ENCODE measurements around the gene RPS6KB2. TPM values are rescaled to one million over a fixed set of nuclear protein-coding genes. Genes with fewer than 3 reads are reported as not detected.

Gene RPS6KB2
- total and polyA plus RNA-seq, 2 experiments from 2014 or later, result 65.0 to 105 TPM

DNA sequence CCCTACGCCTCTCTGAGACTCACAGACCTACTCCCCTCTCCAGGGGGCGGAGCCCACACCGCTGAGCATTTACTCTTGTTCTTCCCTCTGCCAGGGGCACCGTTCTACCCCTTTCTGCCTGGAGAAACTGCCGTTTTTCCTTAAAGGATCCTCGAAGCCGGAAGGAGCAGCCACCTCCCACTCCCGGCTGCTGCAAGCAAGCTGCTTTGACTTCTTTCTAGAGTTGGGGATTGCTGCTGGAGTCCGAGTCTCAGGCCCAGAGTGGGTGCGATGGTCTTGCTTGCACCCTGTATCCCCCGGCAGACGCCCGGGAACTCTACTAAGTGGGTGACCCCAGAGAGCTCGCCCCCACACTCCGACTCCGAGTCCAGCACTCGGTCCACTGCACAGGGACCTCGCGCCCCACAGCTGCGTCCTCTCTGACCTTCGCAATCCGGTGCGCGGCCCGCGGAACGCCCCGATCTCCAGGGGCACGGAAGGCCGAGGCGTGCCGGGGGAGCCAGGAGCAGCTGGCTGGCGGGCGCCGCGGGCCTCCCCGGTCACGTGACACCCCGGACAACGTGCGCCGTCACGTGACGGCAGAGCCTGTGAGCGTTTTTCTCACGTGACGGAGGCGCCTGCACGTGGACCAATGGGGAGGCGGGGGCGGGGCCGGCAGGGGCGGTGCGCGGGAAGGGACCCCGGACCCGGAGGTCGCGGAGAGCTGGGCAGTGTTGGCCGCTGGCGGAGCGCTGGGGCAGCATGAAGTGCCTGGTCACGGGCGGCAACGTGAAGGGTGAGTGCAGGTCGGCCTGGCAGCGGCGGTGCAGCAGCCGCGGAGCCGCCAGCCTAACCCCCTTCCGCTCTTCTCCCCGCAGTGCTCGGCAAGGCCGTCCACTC, 36.8 kb upstream of the RPS6KB2 start, which contains the start of gene RAD9A:
Gene RAD9A (plus strand): TSS at position 683 of the 879 bp plus-strand sequence. CDS start 59 bp downstream, at position 742.
- Histone ChIP-seq H3K4me2 (peak within 1 kb of the TSS; percentile 95), H3K36me3 (replicated peaks; ENCODE audit: insufficient read depth, low read depth) (no peaks in the 10 kb centered on the region), H3K9me2 (replicated peaks; ENCODE audit: insufficient read depth) (no peaks in the 10 kb centered on the region), H3K79me2 (peaks cover 21% of the 10 kb centered on the region), H4K20me1 (ENCODE audit: insufficient read depth, poor library complexity, severe bottlenecking) (no peaks in the 10 kb centered on the region), H3K4me1 (ENCODE audit: insufficient read depth) (peaks cover 6% of the 10 kb centered on the region), H3K9me3 (ENCODE audit: low read depth) (no peaks in the 10 kb centered on the region), H3K27me3 (no peaks in the 10 kb centered on the region), H3K27ac (peak within 1 kb of the TSS; percentile 96), H3K4me3 (peak within 1 kb of the TSS; percentile 73), H2AFZ (peak within 1 kb of the TSS; percentile 66)
- DNase-seq (ENCODE audit: low spot score), result peak; percentile 99
- whole genome bisulfite sequencing (ENCODE audit: low lambda C conversion rate, missing lambda C conversion rate), result 2% methylated on average over 55 of the region's 75 CpGs
- TF ChIP-seq, protein P1, sequence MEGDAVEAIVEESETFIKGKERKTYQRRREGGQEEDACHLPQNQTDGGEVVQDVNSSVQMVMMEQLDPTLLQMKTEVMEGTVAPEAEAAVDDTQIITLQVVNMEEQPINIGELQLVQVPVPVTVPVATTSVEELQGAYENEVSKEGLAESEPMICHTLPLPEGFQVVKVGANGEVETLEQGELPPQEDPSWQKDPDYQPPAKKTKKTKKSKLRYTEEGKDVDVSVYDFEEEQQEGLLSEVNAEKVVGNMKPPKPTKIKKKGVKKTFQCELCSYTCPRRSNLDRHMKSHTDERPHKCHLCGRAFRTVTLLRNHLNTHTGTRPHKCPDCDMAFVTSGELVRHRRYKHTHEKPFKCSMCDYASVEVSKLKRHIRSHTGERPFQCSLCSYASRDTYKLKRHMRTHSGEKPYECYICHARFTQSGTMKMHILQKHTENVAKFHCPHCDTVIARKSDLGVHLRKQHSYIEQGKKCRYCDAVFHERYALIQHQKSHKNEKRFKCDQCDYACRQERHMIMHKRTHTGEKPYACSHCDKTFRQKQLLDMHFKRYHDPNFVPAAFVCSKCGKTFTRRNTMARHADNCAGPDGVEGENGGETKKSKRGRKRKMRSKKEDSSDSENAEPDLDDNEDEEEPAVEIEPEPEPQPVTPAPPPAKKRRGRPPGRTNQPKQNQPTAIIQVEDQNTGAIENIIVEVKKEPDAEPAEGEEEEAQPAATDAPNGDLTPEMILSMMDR (IDR thresholded peaks at IDR 0.05; ENCODE audit: poor library complexity), result no peak
- TF ChIP-seq EZH2phosphoT487 (IDR thresholded peaks at IDR 0.05; ENCODE audit: low read depth, severe bottlenecking, unreplicated experiment) (no peak), EZH2 (IDR thresholded peaks at IDR 0.05; ENCODE audit: borderline replicate concordance) (no peak)

DNA sequence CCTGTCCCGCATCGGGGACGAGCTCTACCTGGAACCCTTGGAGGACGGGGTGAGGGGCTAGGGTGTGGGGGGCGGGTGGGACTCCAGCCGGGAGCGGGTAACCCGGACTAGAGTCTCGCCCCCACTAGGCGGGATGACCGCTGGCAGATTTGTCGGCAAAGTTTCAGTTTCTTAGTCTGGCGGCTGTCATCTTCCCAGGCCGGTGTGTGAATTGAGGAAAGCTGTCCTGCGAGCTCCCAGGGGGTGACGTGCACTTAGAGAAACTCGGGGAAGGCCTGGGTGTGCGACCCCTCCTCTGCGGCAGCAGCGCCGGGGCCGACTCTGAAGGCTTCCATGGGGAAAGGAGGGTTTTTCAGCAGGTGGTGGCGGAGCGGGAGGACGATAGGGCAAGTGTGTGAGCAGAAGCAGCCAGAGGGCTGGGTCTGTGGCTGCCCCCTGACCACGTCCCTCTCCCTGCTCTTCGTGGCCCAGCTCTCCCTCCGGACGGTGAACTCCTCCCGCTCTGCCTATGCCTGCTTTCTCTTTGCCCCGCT, 36.0 kb upstream of the RPS6KB2 start:
- Histone ChIP-seq H3K36me3 (replicated peaks; ENCODE audit: insufficient read depth, low read depth) (no peaks in the 10 kb centered on the region), H2AFZ (peak overlapping the region; percentile 61), H3K27ac (peak overlapping the region; percentile 74), H4K20me1 (ENCODE audit: insufficient read depth, poor library complexity, severe bottlenecking) (no peaks in the 10 kb centered on the region), H3K9me2 (replicated peaks; ENCODE audit: insufficient read depth) (no peaks in the 10 kb centered on the region), H3K4me3 (peak overlapping the region; percentile 73), H3K4me1 (ENCODE audit: insufficient read depth) (peaks cover 6% of the 10 kb centered on the region), H3K9me3 (ENCODE audit: low read depth) (no peaks in the 10 kb centered on the region), H3K79me2 (peaks cover 21% of the 10 kb centered on the region), H3K27me3 (no peaks in the 10 kb centered on the region), H3K4me2 (peak overlapping the region; percentile 95)
- TF ChIP-seq EZH2phosphoT487 (IDR thresholded peaks at IDR 0.05; ENCODE audit: low read depth, severe bottlenecking, unreplicated experiment) (no peak), EZH2 (IDR thresholded peaks at IDR 0.05; ENCODE audit: borderline replicate concordance) (no peak)
- TF ChIP-seq, protein P1 (IDR thresholded peaks at IDR 0.05; ENCODE audit: poor library complexity), result no peak
- peak; percentile 47 for DNase-seq (ENCODE audit: low spot score)
- WGBS (ENCODE audit: low lambda C conversion rate, missing lambda C conversion rate), result 12% methylated on average over 22 of the region's 31 CpGs

DNA sequence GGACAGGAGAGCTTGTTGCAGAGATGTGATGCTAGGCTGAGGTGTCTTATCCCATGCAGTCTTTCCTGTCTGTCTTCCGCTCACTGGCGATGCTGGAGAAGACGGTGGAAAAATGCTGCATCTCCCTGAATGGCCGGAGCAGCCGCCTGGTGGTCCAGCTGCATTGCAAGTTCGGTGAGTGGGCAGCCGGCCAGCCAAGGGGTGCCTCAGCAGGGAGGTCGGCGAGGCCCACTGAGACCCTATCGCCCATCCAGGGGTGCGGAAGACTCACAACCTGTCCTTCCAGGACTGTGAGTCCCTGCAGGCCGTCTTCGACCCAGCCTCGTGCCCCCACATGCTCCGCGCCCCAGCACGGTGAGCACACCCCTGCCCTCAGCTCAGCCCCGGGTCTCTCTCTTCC, 34.9 kb upstream of the RPS6KB2 start:
- no peak overlapping the region for H3K27ac ChIP-seq
- no peak overlapping the region for H3K4me3 ChIP-seq
- no peaks in the 10 kb centered on the region for H3K9me2 ChIP-seq (replicated peaks; ENCODE audit: insufficient read depth)
- no peak overlapping the region for H2AFZ ChIP-seq
- H3K4me2 ChIP-seq, result no peak overlapping the region
- no peak for TF ChIP-seq EZH2phosphoT487 (IDR thresholded peaks at IDR 0.05; ENCODE audit: low read depth, severe bottlenecking, unreplicated experiment)
- no peaks in the 10 kb centered on the region for H3K36me3 ChIP-seq (replicated peaks; ENCODE audit: insufficient read depth, low read depth)
- H3K27me3 ChIP-seq, result no peaks in the 10 kb centered on the region
- H4K20me1 ChIP-seq (ENCODE audit: insufficient read depth, poor library complexity, severe bottlenecking), result no peaks in the 10 kb centered on the region
- H3K4me1 ChIP-seq (ENCODE audit: insufficient read depth), result peaks cover 6% of the 10 kb centered on the region
- 97% methylated on average over 18 of the region's 18 CpGs for WGBS (ENCODE audit: low lambda C conversion rate, missing lambda C conversion rate)
- H3K9me3 ChIP-seq (ENCODE audit: low read depth), result no peaks in the 10 kb centered on the region
- DNase-seq (ENCODE audit: low spot score), result no peak
- peaks cover 21% of the 10 kb centered on the region for H3K79me2 ChIP-seq

DNA sequence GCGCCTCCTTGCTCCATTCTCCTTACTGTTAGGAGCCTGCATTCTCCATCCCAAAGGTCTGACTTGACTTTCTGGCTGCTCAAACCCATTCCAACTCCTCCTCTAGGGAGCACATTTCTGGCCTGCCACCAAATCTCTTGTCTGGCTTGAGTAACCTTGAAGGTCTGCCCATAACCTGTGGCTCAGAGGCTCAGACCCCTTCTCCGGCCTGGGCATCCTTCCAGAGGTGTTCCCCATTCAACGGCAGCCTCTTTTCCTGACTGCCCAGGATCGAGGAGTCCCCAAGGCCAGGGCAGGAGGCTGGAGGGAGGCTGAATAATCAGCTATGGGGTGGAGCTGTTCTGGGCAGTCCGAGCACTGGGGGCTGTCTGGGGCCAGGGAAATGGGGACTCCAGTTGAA, 34.3 kb upstream of the RPS6KB2 start:
- Histone ChIP-seq H3K4me3 (no peak overlapping the region), H3K4me2 (no peak overlapping the region), H4K20me1 (ENCODE audit: insufficient read depth, poor library complexity, severe bottlenecking) (no peaks in the 10 kb centered on the region), H3K9me2 (replicated peaks; ENCODE audit: insufficient read depth) (no peaks in the 10 kb centered on the region), H3K27me3 (no peaks in the 10 kb centered on the region), H3K36me3 (replicated peaks; ENCODE audit: insufficient read depth, low read depth) (no peaks in the 10 kb centered on the region), H3K27ac (no peak overlapping the region), H2AFZ (no peak overlapping the region), H3K4me1 (ENCODE audit: insufficient read depth) (peaks cover 6% of the 10 kb centered on the region), H3K79me2 (peaks cover 21% of the 10 kb centered on the region), H3K9me3 (ENCODE audit: low read depth) (no peaks in the 10 kb centered on the region)
- no peak for TF ChIP-seq EZH2phosphoT487 (IDR thresholded peaks at IDR 0.05; ENCODE audit: low read depth, severe bottlenecking, unreplicated experiment)
- no peak for TF ChIP-seq EZH2 (IDR thresholded peaks at IDR 0.05; ENCODE audit: borderline replicate concordance)
- TF ChIP-seq, protein P1 (IDR thresholded peaks at IDR 0.05; ENCODE audit: poor library complexity), result no peak
- 96% methylated on average over 5 of the region's 5 CpGs for WGBS (ENCODE audit: low lambda C conversion rate, missing lambda C conversion rate)
- no peak for DNase-seq (ENCODE audit: low spot score)
